GM21737 (cell line): Measurements from ENCODE around the gene WDR1.

ENCODE experiments used
- ATAC-seq: cut with Tn5 transposase; IDR thresholded peaks from one replicate; pipeline ENCODE4 v1.9.1; 2021; ENCODE audit warnings: mild to moderate bottlenecking, moderate library complexity; ENCODE audit not compliant: unreplicated experiment

WDR1 gene

GRCh38 chr4:10114607-10115006, 2.0 kb downstream of the WDR1 start:
- ATAC-seq, result no peak

- ATAC-seq, result no peak
Measured at GRCh38 chr4:10114147-10114546, 2.5 kb downstream of the WDR1 start.

GRCh38 chr4:10113362-10114047, 3.1 kb downstream of the WDR1 start:
- no peak for ATAC-seq

GRCh38 chr4:10112658-10113284, 3.8 kb downstream of the WDR1 start:
- no peak for ATAC-seq

GRCh38 chr4:10111067-10111801, 5.4 kb downstream of the WDR1 start:
- ATAC-seq, result no peak

- ATAC-seq, result no peak
Measured at GRCh38 chr4:10109995-10110670, 6.5 kb downstream of the WDR1 start.

GRCh38 chr4:10108818-10109783, 7.5 kb downstream of the WDR1 start:
- ATAC-seq, result no peak

GRCh38 chr4:10108391-10108790, 8.2 kb downstream of the WDR1 start:
- no peak for ATAC-seq

GRCh38 chr4:10107111-10108091, 9.2 kb downstream of the WDR1 start:
- ATAC-seq, result no peak

- ATAC-seq, result no peak
Measured at GRCh38 chr4:10106421-10107039, 10.1 kb downstream of the WDR1 start.

GRCh38 chr4:10105920-10106319, 10.7 kb downstream of the WDR1 start:
- ATAC-seq, result no peak

GRCh38 chr4:10105421-10105820, 11.2 kb downstream of the WDR1 start:
- no peak for ATAC-seq

GRCh38 chr4:10104991-10105276, 11.7 kb downstream of the WDR1 start:
- ATAC-seq, result no peak

GRCh38 chr4:10104211-10104990, 12.2 kb downstream of the WDR1 start:
- no peak for ATAC-seq

GRCh38 chr4:10102474-10103332, 13.9 kb downstream of the WDR1 start:
- no peak for ATAC-seq

GRCh38 chr4:10101671-10102473, 14.7 kb downstream of the WDR1 start:
- no peak for ATAC-seq
